Measurements from ENCODE around the gene TRPV2.

Gene TRPV2

DNA sequence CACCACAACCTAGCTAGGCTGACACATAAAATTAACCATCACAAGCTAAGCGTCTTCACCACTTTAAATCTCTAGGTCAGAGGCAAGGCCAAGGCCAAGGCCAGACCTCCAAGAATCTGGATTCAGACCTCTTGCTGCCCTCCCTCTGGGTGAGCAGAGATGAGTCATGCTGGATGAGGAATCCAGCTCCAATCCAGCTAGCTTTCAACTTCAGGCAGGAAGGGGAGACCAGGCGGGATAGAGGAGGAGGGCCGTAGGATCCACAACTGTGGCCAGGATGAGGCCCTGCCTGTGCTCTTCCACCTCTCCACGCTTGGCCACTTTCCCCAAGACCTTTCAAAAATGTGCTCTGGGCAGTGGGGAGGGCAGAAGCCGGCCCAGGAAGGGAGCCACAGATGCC, 61.9 kb downstream of the TRPV2 start:
- peak; percentile 94 for DNase-seq (ENCODE audit: low spot score)

DNA sequence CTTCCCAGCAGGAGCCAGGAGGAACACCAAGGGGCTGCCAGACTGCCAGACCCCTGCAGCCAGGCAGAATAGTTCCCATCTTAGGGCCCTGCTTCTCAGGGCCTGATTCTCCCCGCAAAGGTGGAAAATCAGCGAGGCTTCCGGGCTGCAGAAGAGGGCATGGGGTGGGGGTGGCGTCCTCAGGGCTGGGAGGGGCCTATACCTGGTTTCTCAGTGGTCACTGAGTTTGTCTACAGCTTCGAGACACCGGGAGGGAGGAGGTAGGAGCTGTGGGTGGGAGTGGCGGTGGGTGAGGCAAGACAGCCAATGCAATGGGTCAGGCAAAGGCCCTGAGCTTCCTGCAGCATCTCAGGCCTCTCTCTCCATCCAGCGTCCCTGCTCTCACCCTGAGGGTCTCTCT, 62.3 kb downstream of the TRPV2 start:
- DNase-seq (ENCODE audit: low spot score) = no peak

DNA sequence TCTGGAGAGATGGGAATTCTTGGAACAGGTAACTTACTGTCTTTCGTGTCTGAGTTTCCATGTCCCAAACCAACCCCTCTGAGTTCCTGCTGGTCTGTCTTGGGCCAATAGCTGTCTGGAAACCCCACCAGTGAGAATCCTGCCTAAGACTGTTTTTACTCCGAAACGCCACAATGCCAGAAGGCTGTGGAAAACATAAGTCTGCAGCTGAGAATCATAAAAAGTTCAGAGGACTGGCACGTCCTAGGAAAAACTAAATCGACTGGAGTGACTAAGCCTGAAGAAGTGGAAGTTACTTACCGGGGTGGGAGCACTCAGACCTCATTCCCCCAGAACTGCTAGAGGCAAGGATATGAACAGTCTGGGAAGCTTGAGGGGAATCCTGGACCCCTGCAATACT, 63.3 kb downstream of the TRPV2 start:
- peak; percentile 51 for DNase-seq (ENCODE audit: low spot score)

DNA sequence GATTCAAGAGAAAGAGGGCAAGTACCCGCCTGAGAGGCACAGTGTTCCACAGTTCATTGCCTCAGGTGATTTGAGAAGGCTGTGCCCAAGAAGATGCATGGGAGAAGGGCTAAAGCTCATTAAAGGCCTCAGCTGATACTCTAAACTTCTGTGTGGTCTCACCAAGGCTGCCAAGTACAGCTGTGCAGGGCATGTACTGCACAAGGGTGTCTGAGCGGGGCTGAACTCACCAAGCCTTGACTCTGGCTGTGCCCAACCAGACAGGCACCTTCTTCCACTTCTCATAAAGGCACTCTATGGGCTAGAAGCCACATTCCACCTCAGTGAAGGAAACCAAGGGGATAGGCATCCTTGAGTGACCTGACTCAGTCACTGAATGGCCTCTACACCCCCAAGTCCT, 63.9 kb downstream of the TRPV2 start:
- DNase-seq (ENCODE audit: low spot score) = no peak

DNA sequence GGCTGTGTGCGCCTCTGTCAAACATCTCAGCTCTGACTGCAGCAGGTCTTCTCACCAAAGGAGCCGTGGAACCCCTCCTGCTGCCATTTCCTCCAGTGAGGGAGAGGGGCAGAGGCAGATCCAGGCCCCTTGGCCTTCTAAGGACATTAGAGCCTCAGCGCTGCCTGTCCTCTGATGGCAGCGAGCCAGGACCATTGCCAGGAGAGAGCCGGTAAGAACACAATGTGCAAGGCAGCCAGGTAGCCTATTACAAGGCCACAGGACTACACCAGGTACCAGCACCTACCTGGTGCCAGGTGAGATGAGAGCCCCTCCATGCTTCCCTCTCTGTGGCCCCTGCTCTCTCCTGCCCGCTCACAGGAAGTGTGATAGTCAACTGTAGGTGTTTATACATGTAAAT, 65.6 kb downstream of the TRPV2 start:
- DNase-seq (ENCODE audit: low spot score) = no peak

DNA sequence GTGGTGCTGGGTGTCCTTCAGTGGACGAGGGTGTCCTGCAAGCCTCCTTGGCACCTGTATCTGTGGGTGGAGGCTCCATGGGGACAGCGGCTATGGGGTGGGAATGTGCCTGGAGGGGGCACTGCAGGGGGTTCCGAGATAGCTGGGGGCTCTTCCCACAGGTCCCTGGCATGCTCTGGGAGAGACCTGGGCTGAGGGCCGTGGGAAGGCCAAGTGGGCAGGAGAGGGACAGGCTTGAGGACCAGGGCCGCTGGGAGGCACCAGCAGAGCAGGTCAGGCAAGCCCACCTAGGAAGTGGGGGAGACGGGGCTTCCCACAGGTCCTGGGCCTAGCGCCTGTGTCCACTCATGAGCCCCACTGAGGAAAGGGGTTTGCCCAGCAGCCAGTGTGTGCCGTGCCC, 66.9 kb downstream of the TRPV2 start:
- no peak for DNase-seq (ENCODE audit: low spot score)

DNA sequence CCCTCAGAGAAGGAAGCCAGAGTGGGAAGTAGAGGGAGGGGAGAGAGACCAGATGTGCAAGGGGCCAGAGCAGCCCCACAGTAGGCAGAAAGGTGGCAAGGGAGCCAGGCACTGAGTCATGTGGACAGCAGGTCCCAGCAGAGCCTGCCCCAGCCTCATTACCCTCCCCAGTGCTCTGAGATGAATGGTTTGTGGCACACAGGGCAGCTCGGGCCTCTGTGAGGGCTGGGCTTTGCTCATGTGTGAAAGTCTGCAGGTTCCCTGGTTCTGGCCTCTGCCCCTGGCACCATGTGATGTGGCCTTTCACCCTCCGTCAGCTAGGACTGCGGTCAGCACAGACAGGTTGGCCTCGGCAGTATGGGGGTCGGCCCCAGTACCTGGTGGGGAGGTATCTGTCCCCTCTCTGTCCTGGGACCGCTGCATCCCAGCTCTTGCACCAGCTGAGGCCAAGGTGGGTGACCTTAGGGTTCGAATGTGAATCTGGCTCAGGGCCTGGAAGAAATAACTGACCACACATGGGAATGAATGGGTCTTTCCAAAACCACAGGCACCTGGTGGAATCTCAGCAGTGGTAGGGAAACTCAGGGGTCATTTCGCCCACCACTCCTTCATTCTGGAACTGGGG, 67.8 kb downstream of the TRPV2 start:
- DNase-seq (ENCODE audit: low spot score) = no peak

DNA sequence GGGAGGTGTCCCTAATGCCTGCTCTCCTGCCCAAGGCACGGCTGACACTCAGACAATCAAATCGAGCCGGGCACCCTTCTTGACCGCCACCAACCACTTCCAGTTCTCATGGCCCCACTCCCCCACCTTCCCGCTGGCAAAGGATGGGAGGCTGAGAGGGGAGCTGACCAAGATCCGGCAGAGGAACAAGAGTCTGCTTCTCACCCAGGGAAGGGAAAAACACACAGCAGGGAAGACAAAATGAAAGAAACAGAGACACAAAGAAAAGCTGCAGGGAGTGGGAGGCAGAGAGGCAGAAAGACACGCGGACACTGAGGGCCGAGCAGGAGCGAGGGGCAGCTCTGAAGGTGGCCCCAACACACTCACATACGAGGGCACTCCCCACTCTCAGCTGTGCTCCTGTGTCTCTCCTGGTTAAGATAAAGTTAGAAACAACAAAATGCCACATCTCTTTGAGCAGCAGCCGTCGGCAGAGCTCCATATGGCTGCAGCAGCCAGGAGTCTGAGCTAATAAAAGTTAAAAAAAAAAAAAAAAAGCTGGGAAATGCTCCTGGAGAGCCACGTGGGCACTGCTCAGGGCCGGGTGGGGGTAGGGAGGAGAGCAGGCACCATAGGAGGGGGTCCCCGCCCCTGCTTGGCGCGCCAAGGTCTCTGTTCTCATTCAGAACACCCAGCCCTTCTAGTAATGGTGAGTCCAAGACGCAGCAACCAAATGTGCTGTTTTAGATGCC, 69.2 kb downstream of the TRPV2 start:
- DNase-seq (ENCODE audit: low spot score) = no peak

All from AG08395 (cell line).